Measurements from ENCODE around the gene RBM11. TPM values are rescaled to one million over a fixed set of nuclear protein-coding genes. Genes with fewer than 3 reads are reported as not detected.
"Not testable (repeated sequence)": the region's sequence is repeated elsewhere in the genome, so short reads cannot be mapped to it uniquely, and the experiment has no call there.

RBM11 gene, protein sequence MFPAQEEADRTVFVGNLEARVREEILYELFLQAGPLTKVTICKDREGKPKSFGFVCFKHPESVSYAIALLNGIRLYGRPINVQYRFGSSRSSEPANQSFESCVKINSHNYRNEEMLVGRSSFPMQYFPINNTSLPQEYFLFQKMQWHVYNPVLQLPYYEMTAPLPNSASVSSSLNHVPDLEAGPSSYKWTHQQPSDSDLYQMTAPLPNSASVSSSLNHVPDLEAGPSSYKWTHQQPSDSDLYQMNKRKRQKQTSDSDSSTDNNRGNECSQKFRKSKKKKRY
- not detected for polyA plus RNA-seq (2012; ENCODE audit: insufficient read depth, insufficient read length, low read depth)

DNA sequence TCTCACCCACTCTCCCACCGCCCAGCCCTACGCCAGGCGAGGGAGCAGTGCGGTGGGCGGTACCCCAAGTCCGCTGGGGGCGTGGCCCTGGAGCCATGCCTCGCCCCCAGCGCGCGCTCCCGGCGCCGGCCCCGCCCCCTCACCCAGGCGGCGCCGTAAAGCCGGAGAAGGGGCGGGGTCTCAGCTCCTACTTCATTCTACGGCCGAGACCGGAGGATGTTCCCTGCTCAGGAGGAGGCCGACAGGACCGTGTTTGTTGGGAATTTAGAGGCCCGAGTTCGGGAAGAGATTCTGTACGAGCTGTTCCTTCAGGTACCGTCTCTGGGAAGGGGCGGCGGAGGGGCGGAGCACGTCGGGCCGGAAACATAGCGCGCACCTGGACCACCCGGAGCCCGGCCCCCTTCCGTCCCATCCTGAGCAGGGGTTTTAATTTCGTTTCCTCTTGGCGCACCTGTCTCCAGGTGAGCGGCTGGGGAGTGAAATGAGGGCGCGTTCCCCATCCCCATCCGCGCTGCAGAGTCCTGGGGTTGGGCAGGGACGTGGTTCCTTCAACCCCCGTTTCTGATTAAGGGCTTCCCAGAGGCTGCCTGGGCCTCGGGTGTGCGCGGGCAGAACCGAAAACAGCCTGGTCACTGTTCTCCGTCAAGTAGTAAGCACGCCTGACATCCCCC is at the start of gene RBM11:
Gene RBM11, plus strand, starts transcription at position 187 of the 671 bp plus-strand sequence. Its CDS starts 30 bp downstream, at position 217.
- H3K36me3 ChIP-seq: no peaks in the 10 kb centered on the region
- no peaks in the 10 kb centered on the region for H3K4me1 ChIP-seq
- TF ChIP-seq, protein P1, sequence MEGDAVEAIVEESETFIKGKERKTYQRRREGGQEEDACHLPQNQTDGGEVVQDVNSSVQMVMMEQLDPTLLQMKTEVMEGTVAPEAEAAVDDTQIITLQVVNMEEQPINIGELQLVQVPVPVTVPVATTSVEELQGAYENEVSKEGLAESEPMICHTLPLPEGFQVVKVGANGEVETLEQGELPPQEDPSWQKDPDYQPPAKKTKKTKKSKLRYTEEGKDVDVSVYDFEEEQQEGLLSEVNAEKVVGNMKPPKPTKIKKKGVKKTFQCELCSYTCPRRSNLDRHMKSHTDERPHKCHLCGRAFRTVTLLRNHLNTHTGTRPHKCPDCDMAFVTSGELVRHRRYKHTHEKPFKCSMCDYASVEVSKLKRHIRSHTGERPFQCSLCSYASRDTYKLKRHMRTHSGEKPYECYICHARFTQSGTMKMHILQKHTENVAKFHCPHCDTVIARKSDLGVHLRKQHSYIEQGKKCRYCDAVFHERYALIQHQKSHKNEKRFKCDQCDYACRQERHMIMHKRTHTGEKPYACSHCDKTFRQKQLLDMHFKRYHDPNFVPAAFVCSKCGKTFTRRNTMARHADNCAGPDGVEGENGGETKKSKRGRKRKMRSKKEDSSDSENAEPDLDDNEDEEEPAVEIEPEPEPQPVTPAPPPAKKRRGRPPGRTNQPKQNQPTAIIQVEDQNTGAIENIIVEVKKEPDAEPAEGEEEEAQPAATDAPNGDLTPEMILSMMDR (IDR thresholded peaks at IDR 0.05; ENCODE audit: low read depth, low read length): no peak
- DNase-seq: peak; percentile 88
- no peaks in the 10 kb centered on the region for H3K9me3 ChIP-seq
- H3K4me3 ChIP-seq (ENCODE audit: low read depth, low read length): peak within 1 kb of the TSS; percentile 73
- H3K27me3 ChIP-seq: peaks cover 17% of the 10 kb centered on the region

DNA sequence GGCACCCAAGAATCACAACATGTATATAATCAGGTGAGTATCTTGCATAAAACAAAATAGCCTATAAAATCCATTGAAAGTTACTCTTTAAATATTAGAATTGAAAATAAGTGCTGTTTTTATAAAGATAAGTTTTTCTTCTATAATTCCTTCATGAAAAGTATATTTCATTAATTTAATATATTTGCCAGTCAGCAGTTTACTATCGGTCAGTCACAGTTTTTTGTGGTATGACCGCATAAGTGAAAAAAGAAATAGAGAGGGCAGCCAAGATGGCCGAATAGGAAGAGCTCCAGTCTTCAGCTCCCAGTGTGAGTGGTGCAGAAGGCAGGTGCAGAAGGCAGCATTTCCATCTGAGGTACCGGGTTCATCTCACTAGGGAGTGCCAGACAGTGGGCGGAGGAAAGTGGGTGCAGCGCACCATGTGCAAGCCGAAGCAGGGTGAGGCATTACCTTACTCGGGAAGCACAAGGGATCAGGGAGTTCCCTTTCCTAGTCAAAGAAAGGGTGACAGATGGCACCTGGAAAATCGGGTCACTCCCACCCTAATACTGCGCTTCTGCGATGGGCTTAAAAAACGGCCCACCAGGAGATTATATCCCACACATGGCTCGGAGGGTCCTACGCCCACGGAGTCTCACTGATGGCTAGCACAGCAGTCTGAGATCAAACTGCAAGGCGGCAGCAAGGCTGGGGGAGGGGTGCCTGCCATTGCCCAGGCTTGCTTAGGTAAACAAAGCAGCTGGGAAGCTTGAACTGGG is 49.3 kb upstream of the RBM11 start:
- not testable (repeated sequence) for H3K4me1 ChIP-seq; DNase-seq; H3K9me3 ChIP-seq; H3K4me3 ChIP-seq (ENCODE audit: low read depth, low read length); H3K27me3 ChIP-seq; H3K36me3 ChIP-seq

DNA sequence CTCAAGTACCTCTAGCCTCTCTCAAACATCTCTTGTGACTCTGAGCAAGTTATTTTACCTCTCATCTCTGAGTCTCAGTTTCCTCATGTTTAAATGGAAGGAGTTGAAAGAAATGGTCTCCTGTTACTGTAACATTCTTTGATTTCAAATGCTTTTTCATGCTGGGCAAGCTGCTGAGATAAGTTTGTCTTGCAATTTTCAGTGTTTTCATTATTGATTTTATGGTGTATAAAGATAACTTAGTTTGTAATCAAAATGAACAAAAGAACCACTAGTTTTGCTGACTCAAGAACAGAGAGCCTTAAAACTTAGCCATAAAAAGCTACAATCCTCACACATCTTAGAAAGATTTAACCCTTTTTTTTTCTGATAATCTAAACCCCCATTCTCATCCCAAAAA is 9.7 kb upstream of the RBM11 start:
- no peak overlapping the region for H3K4me3 ChIP-seq (ENCODE audit: low read depth, low read length)
- 0 out of 2 replicates have a peak, but pooled peaks cover 3% of the 10 kb centered on the region for H3K27me3 ChIP-seq
- H3K4me1 ChIP-seq: no peaks in the 10 kb centered on the region
- H3K9me3 ChIP-seq: no peaks in the 10 kb centered on the region
- TF ChIP-seq, protein P1 (IDR thresholded peaks at IDR 0.05; ENCODE audit: low read depth, low read length): no peak
- H3K36me3 ChIP-seq: no peaks in the 10 kb centered on the region
- no peak for DNase-seq

DNA sequence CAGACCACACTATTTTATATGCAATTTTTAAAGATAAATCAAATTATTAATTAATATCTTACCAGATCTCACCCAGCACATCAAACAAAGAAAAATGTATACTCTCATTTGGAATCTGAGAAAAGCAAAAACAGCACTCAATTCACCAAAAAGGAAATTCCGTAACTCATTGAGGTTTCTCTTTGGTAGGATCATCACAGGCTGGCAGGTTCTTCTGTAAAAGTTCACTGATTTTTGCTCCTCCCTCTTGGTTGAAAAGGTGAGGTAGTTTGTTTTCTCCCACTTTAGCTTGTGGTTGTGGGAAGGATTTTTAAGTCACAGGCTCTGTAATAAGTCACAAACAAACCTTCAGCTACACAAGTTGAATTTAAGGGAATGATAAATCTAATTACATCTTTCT is 5.2 kb upstream of the RBM11 start, which contains the start of gene LIPI:
Gene LIPI, minus strand, starts transcription at position 218 of the 400 bp plus-strand sequence. Its CDS starts 110 bp downstream, at position 108.
- no peak for DNase-seq
- Histone ChIP-seq H3K4me1 (no peaks in the 10 kb centered on the region), H3K27me3 (peaks cover 12% of the 10 kb centered on the region)

DNA sequence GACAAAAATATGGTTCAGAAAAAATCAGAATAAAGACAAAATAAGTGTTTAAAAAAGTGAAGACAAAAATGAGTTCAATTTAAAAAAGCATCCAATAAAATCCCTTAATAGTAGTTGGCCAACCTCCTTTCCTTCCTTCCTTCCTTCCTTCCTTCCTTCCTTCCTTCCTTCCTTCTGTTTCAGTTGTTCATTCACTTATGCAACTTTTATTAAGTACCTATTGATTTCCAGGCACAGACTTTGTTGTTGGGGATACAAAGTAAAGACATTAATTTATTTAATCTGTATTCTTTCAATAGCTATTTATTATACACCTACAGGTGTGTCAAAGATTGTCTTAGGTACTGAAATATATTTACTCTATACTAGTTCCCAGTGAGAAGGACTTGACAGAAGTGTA is 2.8 kb upstream of the RBM11 start:
- Histone ChIP-seq H3K27me3 (peaks cover 20% of the 10 kb centered on the region), H3K4me3 (ENCODE audit: low read depth, low read length) (no peak overlapping the region), H3K9me3 (no peaks in the 10 kb centered on the region), H3K4me1 (no peaks in the 10 kb centered on the region), H3K36me3 (no peaks in the 10 kb centered on the region)
- no peak for DNase-seq
- TF ChIP-seq, protein P1 (IDR thresholded peaks at IDR 0.05; ENCODE audit: low read depth, low read length): no peak

More for the DNA sequence above, 5.2 kb upstream of the RBM11 start, which contains the start of gene LIPI:
- TF ChIP-seq, protein P1 (IDR thresholded peaks at IDR 0.05; ENCODE audit: low read depth, low read length): no peak
- Histone ChIP-seq H3K36me3 (no peaks in the 10 kb centered on the region), H3K9me3 (no peaks in the 10 kb centered on the region), H3K4me3 (ENCODE audit: low read depth, low read length) (no peak within 1 kb of the TSS)

DNA sequence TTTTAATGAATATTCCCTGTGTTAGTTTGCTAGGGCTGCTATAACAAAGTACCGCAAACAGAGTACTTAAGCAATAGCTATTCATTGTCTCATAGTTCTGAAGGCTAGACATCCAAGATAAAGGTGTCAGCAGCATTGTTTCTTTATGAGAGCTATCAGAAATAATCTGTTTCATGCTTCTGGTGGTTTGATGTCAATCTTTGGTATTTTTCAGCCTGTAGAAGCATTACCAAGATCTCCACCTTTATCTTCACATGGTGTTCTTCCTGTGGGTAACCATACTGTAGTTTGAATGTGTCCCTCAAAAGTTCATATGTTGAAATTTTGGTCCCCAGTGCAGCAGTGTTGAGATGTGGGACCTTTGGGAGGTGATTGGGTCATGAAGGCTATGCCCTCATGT is 7.4 kb downstream of the RBM11 start:
- Histone ChIP-seq H3K4me1 (no peaks in the 10 kb centered on the region), H3K9me3 (no peaks in the 10 kb centered on the region), H3K4me3 (ENCODE audit: low read depth, low read length) (no peak overlapping the region), H3K36me3 (no peaks in the 10 kb centered on the region), H3K27me3 (no peaks in the 10 kb centered on the region)
- DNase-seq: no peak
- TF ChIP-seq, protein P1 (IDR thresholded peaks at IDR 0.05; ENCODE audit: low read depth, low read length): no peak
